ENCODE data around the gene RAD51D.

DNA sequence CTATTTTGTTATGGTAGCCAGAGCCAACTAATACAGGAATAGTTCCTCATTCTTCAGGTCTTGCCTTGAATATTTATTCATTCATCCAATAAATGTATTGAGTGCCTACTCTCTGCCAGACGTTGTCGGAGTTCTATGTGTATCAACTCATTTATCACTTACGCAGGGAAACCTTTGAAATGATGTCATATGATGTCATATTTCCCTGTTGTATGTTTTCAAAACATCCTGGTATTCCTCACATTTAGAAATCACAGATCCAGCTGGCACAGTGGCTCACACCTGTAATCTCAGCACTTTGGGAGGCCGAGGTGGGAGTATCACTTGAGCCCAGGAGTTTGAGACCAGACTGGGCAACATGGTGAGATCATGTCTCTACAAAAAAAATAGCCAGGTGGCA, 25.2 kb upstream of the RAD51D start:
- TF ChIP-seq, protein P1, sequence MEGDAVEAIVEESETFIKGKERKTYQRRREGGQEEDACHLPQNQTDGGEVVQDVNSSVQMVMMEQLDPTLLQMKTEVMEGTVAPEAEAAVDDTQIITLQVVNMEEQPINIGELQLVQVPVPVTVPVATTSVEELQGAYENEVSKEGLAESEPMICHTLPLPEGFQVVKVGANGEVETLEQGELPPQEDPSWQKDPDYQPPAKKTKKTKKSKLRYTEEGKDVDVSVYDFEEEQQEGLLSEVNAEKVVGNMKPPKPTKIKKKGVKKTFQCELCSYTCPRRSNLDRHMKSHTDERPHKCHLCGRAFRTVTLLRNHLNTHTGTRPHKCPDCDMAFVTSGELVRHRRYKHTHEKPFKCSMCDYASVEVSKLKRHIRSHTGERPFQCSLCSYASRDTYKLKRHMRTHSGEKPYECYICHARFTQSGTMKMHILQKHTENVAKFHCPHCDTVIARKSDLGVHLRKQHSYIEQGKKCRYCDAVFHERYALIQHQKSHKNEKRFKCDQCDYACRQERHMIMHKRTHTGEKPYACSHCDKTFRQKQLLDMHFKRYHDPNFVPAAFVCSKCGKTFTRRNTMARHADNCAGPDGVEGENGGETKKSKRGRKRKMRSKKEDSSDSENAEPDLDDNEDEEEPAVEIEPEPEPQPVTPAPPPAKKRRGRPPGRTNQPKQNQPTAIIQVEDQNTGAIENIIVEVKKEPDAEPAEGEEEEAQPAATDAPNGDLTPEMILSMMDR (IDR thresholded peaks at IDR 0.05): no peak
- no peak for TF ChIP-seq POLR2A (IDR thresholded peaks at IDR 0.05)
